Neural crest cell (in vitro differentiated cells): Measurements from ENCODE around the gene KRT35. TPM values are rescaled to one million over a fixed set of nuclear protein-coding genes. Genes with fewer than 3 reads are reported as not detected.

Experiments used
- DNase-seq: peaks from one replicate; pipeline ENCODE4 v3.0.0; 2021; ENCODE audit warnings: low read depth, mixed read lengths, low spot score
- H3K27ac Mint-ChIP-seq: one replicate; pipeline ENCODE4 v1.8.0; 2021; ENCODE audit warnings: mild to moderate bottlenecking, mixed read lengths; ENCODE audit not compliant: unreplicated experiment
- H3K27me3 Mint-ChIP-seq: 2 replicates; pipeline ENCODE4 v1.8.0; 2021; ENCODE audit warnings: low read depth, mild to moderate bottlenecking, mixed read lengths
- H3K36me3 Mint-ChIP-seq: 2 replicates; pipeline ENCODE4 v1.8.0; 2021; ENCODE audit warnings: low read depth, mild to moderate bottlenecking, mixed read lengths
- H3K4me1 Mint-ChIP-seq: 2 replicates; pipeline ENCODE4 v1.8.0; 2021; ENCODE audit warnings: mixed read lengths
- H3K4me3 Mint-ChIP-seq: one replicate; pipeline ENCODE4 v1.8.0; 2021; ENCODE audit warnings: mild to moderate bottlenecking, mixed read lengths
- H3K9me3 Mint-ChIP-seq: 2 replicates; pipeline ENCODE4 v1.8.0; 2021; ENCODE audit warnings: mixed read lengths
- total RNA-seq: library from RNA; stranded (reverse); gene quantifications from 2 replicates; pipeline ENCODE4 v1.2.1, GENCODE V29; 2021
- TF ChIP-seq, protein P1 (sequence below): fragments of 200-600 bp; sonication (generic); conservative IDR thresholded peaks from 2 replicates; pipeline ENCODE4 v1.5.0; 2021; ENCODE audit warnings: antibody characterized with exemption, mild to moderate bottlenecking

Gene KRT35
- total RNA-seq, 1 donor from 2014 or later: not detected

- no peak for DNase-seq
- peaks cover 3% of the 10 kb centered on the region for H3K27me3 Mint-ChIP-seq
- TF ChIP-seq, protein P1, sequence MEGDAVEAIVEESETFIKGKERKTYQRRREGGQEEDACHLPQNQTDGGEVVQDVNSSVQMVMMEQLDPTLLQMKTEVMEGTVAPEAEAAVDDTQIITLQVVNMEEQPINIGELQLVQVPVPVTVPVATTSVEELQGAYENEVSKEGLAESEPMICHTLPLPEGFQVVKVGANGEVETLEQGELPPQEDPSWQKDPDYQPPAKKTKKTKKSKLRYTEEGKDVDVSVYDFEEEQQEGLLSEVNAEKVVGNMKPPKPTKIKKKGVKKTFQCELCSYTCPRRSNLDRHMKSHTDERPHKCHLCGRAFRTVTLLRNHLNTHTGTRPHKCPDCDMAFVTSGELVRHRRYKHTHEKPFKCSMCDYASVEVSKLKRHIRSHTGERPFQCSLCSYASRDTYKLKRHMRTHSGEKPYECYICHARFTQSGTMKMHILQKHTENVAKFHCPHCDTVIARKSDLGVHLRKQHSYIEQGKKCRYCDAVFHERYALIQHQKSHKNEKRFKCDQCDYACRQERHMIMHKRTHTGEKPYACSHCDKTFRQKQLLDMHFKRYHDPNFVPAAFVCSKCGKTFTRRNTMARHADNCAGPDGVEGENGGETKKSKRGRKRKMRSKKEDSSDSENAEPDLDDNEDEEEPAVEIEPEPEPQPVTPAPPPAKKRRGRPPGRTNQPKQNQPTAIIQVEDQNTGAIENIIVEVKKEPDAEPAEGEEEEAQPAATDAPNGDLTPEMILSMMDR: no peak
- H3K36me3 Mint-ChIP-seq: peaks cover 2% of the 10 kb centered on the region
- no peak overlapping the region for H3K4me3 Mint-ChIP-seq
- H3K27ac Mint-ChIP-seq: no peak overlapping the region
- peaks cover 3% of the 10 kb centered on the region for H3K9me3 Mint-ChIP-seq
- H3K4me1 Mint-ChIP-seq: no peaks in the 10 kb centered on the region
Observed at GRCh38 chr17:41456204-41456603, 24.7 kb downstream of the KRT35 start.

- Mint-ChIP-seq H3K36me3 (peaks cover 4% of the 10 kb centered on the region), H3K9me3 (peaks cover 6% of the 10 kb centered on the region), H3K27ac (no peak overlapping the region), H3K27me3 (peaks cover 6% of the 10 kb centered on the region), H3K4me1 (no peaks in the 10 kb centered on the region), H3K4me3 (no peak overlapping the region)
- no peak for DNase-seq
- TF ChIP-seq, protein P1: no peak
Observed at GRCh38 chr17:41455236-41455635, 25.7 kb downstream of the KRT35 start.

- DNase-seq: no peak
- peaks cover 6% of the 10 kb centered on the region for H3K9me3 Mint-ChIP-seq
- TF ChIP-seq, protein P1: no peak
Observed at GRCh38 chr17:41453066-41453465, 27.9 kb downstream of the KRT35 start.

DNA sequence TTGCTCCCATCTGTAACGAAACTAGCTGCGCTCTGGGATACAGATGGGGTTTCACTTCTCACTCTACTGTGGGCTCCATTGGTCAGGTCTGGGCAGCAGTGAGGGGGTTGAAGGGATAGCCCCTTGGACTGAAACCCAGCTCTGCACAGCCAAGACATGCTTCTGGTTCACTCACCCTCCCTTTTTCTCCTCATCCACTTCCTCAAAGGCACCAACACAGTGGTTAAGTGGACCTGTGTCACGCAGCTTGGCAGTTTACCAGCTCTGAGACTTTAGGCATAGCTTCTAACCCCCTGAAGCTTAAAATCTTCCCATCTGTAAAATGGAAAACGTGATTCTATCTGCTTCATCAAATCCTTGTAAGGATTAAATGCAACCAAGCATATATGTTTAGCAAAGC, 28.7 kb downstream of the KRT35 start:
- peaks cover 4% of the 10 kb centered on the region for H3K36me3 Mint-ChIP-seq
- H3K27ac Mint-ChIP-seq: no peak overlapping the region
- H3K4me1 Mint-ChIP-seq: no peaks in the 10 kb centered on the region
- DNase-seq: no peak
- peaks cover 6% of the 10 kb centered on the region for H3K9me3 Mint-ChIP-seq
- peaks cover 6% of the 10 kb centered on the region for H3K27me3 Mint-ChIP-seq
- H3K4me3 Mint-ChIP-seq: no peak overlapping the region
- TF ChIP-seq, protein P1: no peak

More at GRCh38 chr17:41453066-41453465, 27.9 kb downstream of the KRT35 start:
- Mint-ChIP-seq H3K27me3 (peaks cover 6% of the 10 kb centered on the region), H3K4me1 (no peaks in the 10 kb centered on the region), H3K27ac (no peak overlapping the region), H3K36me3 (peaks cover 4% of the 10 kb centered on the region), H3K4me3 (no peak overlapping the region)

DNA sequence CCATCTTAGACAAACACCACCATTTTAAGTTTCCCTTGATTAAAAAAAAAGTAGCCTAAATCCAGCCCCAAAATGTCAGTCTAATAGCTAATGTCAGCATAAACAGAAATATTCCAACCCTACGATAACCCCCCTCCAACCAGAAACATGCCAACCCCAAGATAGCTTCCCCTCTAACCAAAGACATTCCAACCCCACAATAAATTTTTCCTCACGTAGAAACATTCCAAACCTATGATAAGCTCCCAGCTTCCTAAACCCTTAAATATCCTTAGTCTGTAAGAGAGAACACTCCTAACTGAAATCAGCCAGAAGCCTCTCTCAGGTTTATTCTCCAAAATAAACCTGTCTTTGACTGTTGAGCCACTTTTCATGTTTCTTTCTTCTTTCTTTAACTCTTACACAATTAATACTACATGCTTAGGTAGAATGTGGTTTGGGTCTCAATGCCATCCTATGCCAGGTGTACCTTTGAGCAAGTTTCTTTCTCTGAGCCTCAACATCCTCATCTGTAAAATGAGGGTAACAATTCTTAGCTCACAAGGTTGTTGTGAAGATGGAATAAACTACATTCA, 29.7 kb downstream of the KRT35 start:
- Mint-ChIP-seq H3K4me1 (no peaks in the 10 kb centered on the region), H3K27ac (no peak overlapping the region), H3K36me3 (peaks cover 4% of the 10 kb centered on the region), H3K4me3 (no peak overlapping the region), H3K27me3 (peaks cover 6% of the 10 kb centered on the region), H3K9me3 (peaks cover 6% of the 10 kb centered on the region)
- TF ChIP-seq, protein P1: no peak
- no peak for DNase-seq
